HepG2 (cell line): Measurements from ENCODE around the gene WNK4. TPM values are rescaled to one million over a fixed set of nuclear protein-coding genes. Genes with fewer than 3 reads are reported as not detected.

Experiments used
- ELF4 ChIP-seq: sonication (generic); formaldehyde crosslinking; IDR thresholded peaks from 2 replicates; pipeline ENCODE4 v1.5.0; 2020; ENCODE audit warnings: missing genetic modification reagents, mild to moderate bottlenecking, moderate library complexity, borderline replicate concordance
- ESRRA ChIP-seq: sonication (generic); formaldehyde crosslinking; IDR thresholded peaks from 2 replicates; pipeline ENCODE4 v1.5.1; 2020; ENCODE audit warnings: mild to moderate bottlenecking, low read depth, missing genetic modification reagents
- FOXC1 ChIP-seq: sonication (generic); formaldehyde crosslinking; IDR thresholded peaks from 2 replicates; pipeline ENCODE4 v1.8.0; 2022; ENCODE audit warnings: mild to moderate bottlenecking, missing genetic modification reagents, borderline replicate concordance
- FOXP4 ChIP-seq: sonication (generic); formaldehyde crosslinking; IDR thresholded peaks from 2 replicates; pipeline ENCODE4 v1.4.0; 2020; ENCODE audit warnings: missing genetic modification reagents
- GABPA ChIP-seq, 2 experiments: IDR thresholded peaks; 2 replicates each; pipeline ENCODE4 v1.6.1; 2011 to 2016; ENCODE audit warnings: low read depth in 2 of 2, low read length in 1 of 2, missing biosample characterization in 1 of 2, missing genetic modification characterization in 1 of 2
- GABPB1 ChIP-seq: IDR thresholded peaks from 2 replicates; pipeline ENCODE4 v1.6.1; 2016; ENCODE audit warnings: mild to moderate bottlenecking, missing genetic modification reagents, moderate library complexity, missing compliant biosample characterization
- HOXA5 ChIP-seq: sonication (generic); formaldehyde crosslinking; IDR thresholded peaks from 2 replicates; pipeline ENCODE4 v1.4.0; 2020; ENCODE audit warnings: missing genetic modification reagents
- ISX ChIP-seq: sonication (generic); formaldehyde crosslinking; conservative IDR thresholded peaks from 2 replicates; pipeline ENCODE4 v1.5.0; 2020; ENCODE audit warnings: missing genetic modification reagents
- KAT8 ChIP-seq: IDR thresholded peaks from 2 replicates; pipeline ENCODE4 v1.6.1; 2016; ENCODE audit warnings: missing genetic modification reagents, missing compliant biosample characterization
- KLF12 ChIP-seq: sonication (generic); formaldehyde crosslinking; IDR thresholded peaks from 2 replicates; pipeline ENCODE4 v1.4.0; 2020; ENCODE audit warnings: missing genetic modification reagents, borderline replicate concordance
- MIER3 ChIP-seq: IDR thresholded peaks from 2 replicates; pipeline ENCODE4 v1.6.1; 2016; ENCODE audit warnings: missing compliant biosample characterization, borderline replicate concordance
- MYPOP ChIP-seq: sonication (generic); formaldehyde crosslinking; IDR thresholded peaks from 2 replicates; pipeline ENCODE4 v1.8.1; 2023; ENCODE audit warnings: mild to moderate bottlenecking, moderate library complexity, missing genetic modification reagents
- NFIB ChIP-seq: sonication (generic); formaldehyde crosslinking; IDR thresholded peaks from 2 replicates; pipeline ENCODE4 v1.9.0; 2021; ENCODE audit warnings: missing genetic modification reagents, mild to moderate bottlenecking, borderline replicate concordance
- PCBP2 ChIP-seq: fragments of 200-400 bp; formaldehyde crosslinking; optimal IDR thresholded peaks from 2 replicates; pipeline ENCODE3; 2018; ENCODE audit warnings: low read length, low read depth; ENCODE audit not compliant: poor library complexity, severe bottlenecking
- YEATS4 ChIP-seq: sonication (generic); formaldehyde crosslinking; IDR thresholded peaks from 2 replicates; pipeline ENCODE4 v1.4.0; 2020; ENCODE audit warnings: missing genetic modification reagents, borderline replicate concordance
- ZNF121 ChIP-seq: sonication (generic); formaldehyde crosslinking; IDR thresholded peaks from 2 replicates; pipeline ENCODE4 v1.5.0; 2020; ENCODE audit warnings: mild to moderate bottlenecking, missing genetic modification reagents
- ZNF24 ChIP-seq: fragments of 450-650 bp; IDR thresholded peaks from 2 replicates; pipeline ENCODE4 v1.6.1; 2017; ENCODE audit warnings: antibody characterized with exemption, mild to moderate bottlenecking
- ZNF256 ChIP-seq: sonication (generic); formaldehyde crosslinking; conservative IDR thresholded peaks from 2 replicates; pipeline ENCODE4 v1.4.0; 2020; ENCODE audit warnings: missing genetic modification reagents
- ZNF276 ChIP-seq: sonication (generic); formaldehyde crosslinking; IDR thresholded peaks from 2 replicates; pipeline ENCODE4 v1.4.0; 2020; ENCODE audit warnings: mild to moderate bottlenecking, low read depth, missing genetic modification reagents
- ZNF546 ChIP-seq: sonication (generic); formaldehyde crosslinking; conservative IDR thresholded peaks from 2 replicates; pipeline ENCODE4 v1.8.1; 2023; ENCODE audit warnings: mild to moderate bottlenecking, missing genetic modification reagents
- ZNF557 ChIP-seq: sonication (generic); formaldehyde crosslinking; IDR thresholded peaks from 2 replicates; pipeline ENCODE4 v1.4.0; 2020; ENCODE audit warnings: missing genetic modification reagents
- ZNF639 ChIP-seq: conservative IDR thresholded peaks from 2 replicates; pipeline ENCODE4 v1.6.1; 2018; ENCODE audit warnings: missing genetic modification reagents
- ZNF883 ChIP-seq: sonication (generic); formaldehyde crosslinking; IDR thresholded peaks from 2 replicates; pipeline ENCODE4 v1.5.1; 2020; ENCODE audit warnings: mild to moderate bottlenecking, missing genetic modification reagents; ENCODE audit errors: not compliant biosample characterization
- ZSCAN9 ChIP-seq: IDR thresholded peaks from 2 replicates; pipeline ENCODE4 v1.6.1; 2016; ENCODE audit warnings: borderline replicate concordance
- polyA plus RNA-seq, 8 experiments: library from polyadenylated mRNA; depleted of rRNA in 3 of 8; stranded (reverse) in 7 of 8; unstranded in 1 of 8; fragments of >200 nt; fragmentation: Illumina TruSeq in 4 of 8; extraction: Trizol in 4 of 8; gene quantifications; 2 replicates each; pipeline versions ENCODE4 v1.2.1 to v1.2.3, GENCODE V29; 2011 to 2016; ENCODE audit warnings: low read depth in 4 of 8, missing spikeins in 1 of 8, mixed read lengths in 1 of 8; ENCODE audit not compliant: insufficient read depth in 1 of 8
- total RNA-seq, 5 experiments: library from RNA; depleted of rRNA; stranded (reverse); fragments of >200 nt; fragmentation: Illumina TruSeq; extraction: Trizol; gene quantifications; 2 replicates each; pipeline ENCODE4 v1.2.3, GENCODE V29; 2016; ENCODE audit warnings: low read depth in 1 of 5

Gene WNK4
- total and polyA plus RNA-seq, 2 of the 13 experiments (the other 11 are each of a cell fraction or from before 2014, with no cell fraction given), result 2.7 to 13.7 TPM

- TF ChIP-seq ELF4 (peak; percentile 99), MYPOP (CRISPR knock-in tag) (no peak), ISX (CRISPR knock-in tag) (0 out of 2 replicates have a peak, but pooled peaks have one; percentile 71), KAT8 (peak; percentile 100), ZNF546 (CRISPR knock-in tag) (0 out of 2 replicates have a peak, but pooled peaks have one; percentile 57), ZNF557 (CRISPR knock-in tag) (0 out of 2 replicates have a peak, but pooled peaks have one; percentile 39), ZNF121 (CRISPR knock-in tag) (no peak), ZNF276 (CRISPR knock-in tag) (peak; percentile 64; the same call in 1 of the 2 replicates), ZNF256 (CRISPR knock-in tag) (peak; percentile 82), YEATS4 (CRISPR knock-in tag) (peak; percentile 92), GABPA (IDR thresholded peaks at IDR 0.05; ENCODE audit: low read depth, low read length) (peak; percentile 100), GABPA (CRISPR knock-in tag; IDR thresholded peaks at IDR 0.05; ENCODE audit: low read depth) (peak; percentile 100), MIER3 (CRISPR knock-in tag) (peak; percentile 98; the same call in 1 of the 2 replicates), ZNF639 (CRISPR knock-in tag) (peak; percentile 88; the same call in 1 of the 2 replicates), ZNF883 (CRISPR knock-in tag) (peak; percentile 95), GABPB1 (CRISPR knock-in tag) (peak; percentile 99), NFIB (CRISPR knock-in tag) (no peak), PCBP2 (no peak), ZSCAN9 (CRISPR knock-in tag) (peak; percentile 98), FOXC1 (peak; percentile 97), KLF12 (CRISPR knock-in tag) (peak; percentile 71; the same call in 1 of the 2 replicates), FOXP4 (CRISPR knock-in tag) (peak; percentile 78), HOXA5 (CRISPR knock-in tag) (peak; percentile 93), ESRRA (CRISPR knock-in tag) (peak; percentile 73), ZNF24 (0 out of 2 replicates have a peak, but pooled peaks have one; percentile 52)
Observed at GRCh38 chr17:42773290-42774035, 6.9 kb upstream of the WNK4 start, which contains the start of gene VPS25 (continued).
